B cell (primary cell): ENCODE measurements around the gene PTPN7. TPM values are rescaled to one million over a fixed set of nuclear protein-coding genes. Genes with fewer than 3 reads are reported as not detected.
A peak's percentile ranks its signal among the peaks of the same experiment; 100 is the strongest.

Experiments used
- ATAC-seq: fragments of 200-7000 bp; cut with Tn5 transposase; one replicate; pipeline ENCODE4 v1.10.0; 2021; ENCODE audit warnings: low read depth, mild to moderate bottlenecking, moderate number of reproducible peaks, moderate library complexity
- CTCF ChIA-PET: fragments of 350-600 bp; sonication (Branson Sonifier 250); formaldehyde crosslinking; loops from one replicate; lab custom pipeline; 2021; ENCODE audit warnings: antibody characterized with exemption, inconsistent platforms; lab: Charles Lee
- POLR2A ChIA-PET: fragments of 350-600 bp; sonication (Branson Sonifier 250); formaldehyde crosslinking; loops from one replicate; lab custom pipeline; 2021; ENCODE audit warnings: antibody characterized with exemption; lab: Charles Lee
- DNase-seq: peaks from one replicate; pipeline ENCODE4 v3.0.0; 2013
- H2AFZ ChIP-seq: 2 replicates; pipeline ENCODE4 v1.6.1; 2012; ENCODE audit warnings: mild to moderate bottlenecking, low read depth, low read length; ENCODE audit not compliant: insufficient read depth, poor library complexity, severe bottlenecking
- H3K27ac ChIP-seq, 2 donors: 1 replicate in 1 of 2; 2 replicates in 1 of 2; pipeline ENCODE4 v1.5.1; 2012 to 2013; ENCODE audit warnings: low read length in 2 of 2, mild to moderate bottlenecking in 2 of 2, moderate library complexity in 1 of 2
- H3K27me3 ChIP-seq, 4 experiments: fragments of 200-600 bp in 1 of 4; sonication (generic) in 1 of 4; replicated peaks in 1 of 4; 1 replicate in 2 of 4; 2 replicates in 2 of 4; pipeline versions ENCODE4 v1.6.1 to v1.7.0; 2013 to 2016; ENCODE audit warnings: low read length in 3 of 4, mild to moderate bottlenecking in 2 of 4, mixed read lengths in 1 of 4, moderate library complexity in 1 of 4; ENCODE audit not compliant: insufficient read depth in 4 of 4, control insufficient read depth in 3 of 4; ENCODE audit errors: control extremely low read depth in 1 of 4
- H3K36me3 ChIP-seq, 2 experiments: replicated peaks in 1 of 2; 1 replicate in 1 of 2; 2 replicates in 1 of 2; pipeline versions ENCODE4 v1.6.1 to v1.7.1; 2013; ENCODE audit warnings: low read length in 1 of 2; ENCODE audit not compliant: insufficient read depth in 2 of 2, control insufficient read depth in 1 of 2; ENCODE audit errors: control extremely low read depth in 1 of 2, extremely low read depth in 1 of 2
- H3K4me1 ChIP-seq, 2 donors: fragments of 200-600 bp in 1 of 2; sonication (generic) in 1 of 2; 1 replicate in 1 of 2; 2 replicates in 1 of 2; pipeline versions ENCODE4 v1.5.1 to v1.6.1; 2013 to 2017; ENCODE audit warnings: low read length in 2 of 2; ENCODE audit not compliant: control insufficient read depth in 2 of 2, insufficient read depth in 2 of 2
- H3K4me2 ChIP-seq: replicated peaks from 2 replicates; pipeline ENCODE3; 2012; ENCODE audit warnings: mild to moderate bottlenecking, low read depth, low read length; ENCODE audit not compliant: poor library complexity, severe bottlenecking
- H3K4me3 ChIP-seq, 5 experiments: fragments of 200-600 bp in 1 of 5; sonication (generic) in 1 of 5; 1 replicate in 3 of 5; 2 replicates in 2 of 5; pipeline versions ENCODE4 v1.5.1 to v1.7.0; 2011 to 2016; ENCODE audit warnings: low read length in 4 of 5, mild to moderate bottlenecking in 4 of 5, low read depth in 2 of 5, control low read depth in 1 of 5, moderate library complexity in 1 of 5; ENCODE audit not compliant: insufficient read depth in 1 of 5; ENCODE audit errors: control extremely low read depth in 1 of 5, extremely low read depth in 1 of 5
- H3K79me2 ChIP-seq: fragments of 200-600 bp; sonication (generic); one replicate; pipeline ENCODE4 v1.6.0; 2016; ENCODE audit warnings: low read length; ENCODE audit not compliant: control insufficient read depth, insufficient read depth
- H3K9ac ChIP-seq: fragments of 200-600 bp; sonication (generic); 2 replicates; pipeline ENCODE4 v1.6.1; 2017; ENCODE audit warnings: mild to moderate bottlenecking, low read length, moderate library complexity
- H3K9me3 ChIP-seq, 3 donors: one replicate each; pipeline versions ENCODE4 v1.6.1 to v1.7.1; 2013; ENCODE audit warnings: low read length in 2 of 3; ENCODE audit not compliant: control insufficient read depth in 2 of 3, insufficient read depth in 1 of 3; ENCODE audit errors: control extremely low read depth in 1 of 3
- H4K20me1 ChIP-seq: 2 replicates; pipeline ENCODE4 v1.6.0; 2012; ENCODE audit warnings: mild to moderate bottlenecking, low read length; ENCODE audit not compliant: insufficient read depth, control insufficient read depth, poor library complexity, severe bottlenecking
- H3K27ac Mint-ChIP-seq: one replicate; pipeline ENCODE4 v1.8.0; 2021; ENCODE audit warnings: mixed read lengths
- H3K27me3 Mint-ChIP-seq: one replicate; pipeline ENCODE4 v1.8.0; 2021; ENCODE audit warnings: mixed read lengths
- H3K4me1 Mint-ChIP-seq: one replicate; pipeline ENCODE4 v1.8.0; 2021; ENCODE audit warnings: mixed read lengths
- H3K4me3 Mint-ChIP-seq: one replicate; pipeline ENCODE4 v1.8.0; 2021; ENCODE audit warnings: mixed read lengths
- H3K9me3 Mint-ChIP-seq: one replicate; pipeline ENCODE4 v1.8.0; 2022; ENCODE audit warnings: mixed read lengths; ENCODE audit not compliant: insufficient read depth
- CTCF ChIP-seq: fragments of 200-600 bp; IDR thresholded peaks from one replicate; pipeline ENCODE4 v1.8.0; 2022; ENCODE audit warnings: antibody characterized with exemption, mild to moderate bottlenecking
- WGBS: methylation state at CpG from one replicate; pipeline ENCODE4 v1.1.5; 2013; ENCODE audit warnings: missing lambda C conversion rate; ENCODE audit not compliant: insufficient coverage; 5-methylcytosine and 5-hydroxymethylcytosine counted together
- intact Hi-C: fragments of 100-400 bp; cut with micrococcal nuclease; formaldehyde crosslinking; loops from one replicate; pipeline ENCODE4 v1.10.0; 2022
- polyA plus RNA-seq: library from polyadenylated mRNA; depleted of rRNA; stranded (reverse); fragments of >200 nt; gene quantifications from 2 replicates; pipeline ENCODE4 v1.2.3, GENCODE V29; 2012
- total RNA-seq, 2 donors: library from RNA; stranded (reverse); fragments of 120-200 nt in 1 of 2; gene quantifications; 1 replicate in 1 of 2; 2 replicates in 1 of 2; pipeline versions ENCODE4 v1.2.3 to v1.2.4, GENCODE V29; 2013 to 2022

The PTPN7 gene
- total and polyA plus RNA-seq, 2 donors (not counting 1 experiment from before 2014, with no cell fraction given): 16.0 to 37.5 TPM

GRCh38 chr1:202143768-202144401 lies 16.5 kb downstream of the PTPN7 start:
- Histone ChIP-seq H3K9ac (peak overlapping the region; percentile 90), H3K9me3 (no peaks in the 10 kb centered on the region), H3K4me1 (peaks cover 30 to 43% of the 10 kb centered on the region in 2 donors), H2AFZ (peak overlapping the region; percentile 94), H3K27me3 (no peaks in the 10 kb centered on the region), H3K4me3 (peak overlapping the region; percentile 74 to 92 (median 88)), H4K20me1 (peaks cover 49% of the 10 kb centered on the region), H3K4me2 (peak overlapping the region; percentile 96), H3K79me2 (peaks cover 62% of the 10 kb centered on the region), H3K27ac (peak overlapping the region; percentile 65 to 90), H3K36me3 (peaks cover 0 to 16% of the 10 kb centered on the region in 2 experiments)
- under 1% methylated on average over 58 of the region's 58 CpGs for WGBS
- DNase-seq (no peak), ATAC-seq (peak; percentile 57)
- intact Hi-C loops: loop anchor here (1.0 to 10.0 kb wide), 3 partner anchors 16 to 989 kb away; partner anchors contain the start of genes PPP1R12B, PTPN7 and TMEM9
- Mint-ChIP-seq H3K9me3 (no peaks in the 10 kb centered on the region), H3K4me3 (peak overlapping the region; percentile 93), H3K4me1 (peaks cover 50% of the 10 kb centered on the region), H3K27ac (peak overlapping the region; percentile 95), H3K27me3 (no peaks in the 10 kb centered on the region)
- TF ChIP-seq CTCF: no peak
- ChIA-PET CTCF (interaction anchor here (0.9 to 3.1 kb wide), 8 partner anchors 9 to 165 kb away, joined by 3 to 23 read pairs (median 7); partner anchors contain the start of gene PTPN7), POLR2A (interaction anchor here (1.1 to 1.4 kb wide), 2 partner anchors 11 to 16 kb away, joined by 3 to 4 read pairs; partner anchors contain the start of gene PTPN7)
